Measurements from ENCODE around the gene TLR1.
"Not testable (repeated sequence)": the region's sequence is repeated elsewhere in the genome, so short reads cannot be mapped to it uniquely, and the experiment has no call there.

TLR1 gene

GRCh38 chr4:38780833-38781484 lies 23.6 kb downstream of the TLR1 start:
- H3K4me3 Mint-ChIP-seq, result no peak overlapping the region
- ATAC-seq (replicated peaks) (no peak), DNase-seq (no peak)
- H3K27ac Mint-ChIP-seq, result no peak overlapping the region
- H3K36me3 Mint-ChIP-seq (ENCODE audit: insufficient read depth), result no peaks in the 10 kb centered on the region
- no peaks in the 10 kb centered on the region for H3K9me3 Mint-ChIP-seq
- H3K27me3 Mint-ChIP-seq, result peaks cover 15 to 19% of the 10 kb centered on the region in 2 donors
- H3K4me1 Mint-ChIP-seq (ENCODE audit: low read depth in 2 of 2), result peaks cover 2 to 3% of the 10 kb centered on the region in 2 donors

GRCh38 chr4:38779790-38780189 lies 24.8 kb downstream of the TLR1 start:
- no peak for DNase-seq
- peaks cover 18 to 24% of the 10 kb centered on the region in 2 donors for H3K27me3 Mint-ChIP-seq
- ATAC-seq (replicated peaks), result no peak
- H3K4me3 Mint-ChIP-seq, result no peak overlapping the region
- H3K27ac Mint-ChIP-seq, result no peak overlapping the region
- peaks cover 2 to 3% of the 10 kb centered on the region in 2 donors for H3K4me1 Mint-ChIP-seq (ENCODE audit: low read depth in 2 of 2)
- no peaks in the 10 kb centered on the region for H3K36me3 Mint-ChIP-seq (ENCODE audit: insufficient read depth)
- no peaks in the 10 kb centered on the region for H3K9me3 Mint-ChIP-seq

- not testable (repeated sequence) for ATAC-seq (replicated peaks); DNase-seq; H3K4me3 Mint-ChIP-seq; H3K4me1 Mint-ChIP-seq (ENCODE audit: low read depth in 2 of 2); H3K27ac Mint-ChIP-seq; H3K36me3 Mint-ChIP-seq (ENCODE audit: insufficient read depth); H3K9me3 Mint-ChIP-seq
- H3K27me3 Mint-ChIP-seq, result peaks cover 29 to 33% of the 10 kb centered on the region in 2 donors
Measured at GRCh38 chr4:38777925-38778324, 26.7 kb downstream of the TLR1 start.

- Mint-ChIP-seq H3K36me3 (ENCODE audit: insufficient read depth) (no peaks in the 10 kb centered on the region), H3K27me3 (peaks cover 29 to 36% of the 10 kb centered on the region in 2 donors), H3K4me1 (ENCODE audit: low read depth in 2 of 2) (no peaks in the 10 kb centered on the region), H3K27ac (no peak overlapping the region), H3K9me3 (no peaks in the 10 kb centered on the region), H3K4me3 (no peak overlapping the region)
- no peak for ATAC-seq (replicated peaks)
- no peak for DNase-seq
Measured at GRCh38 chr4:38775326-38775725, 29.3 kb downstream of the TLR1 start.

- H3K27me3 Mint-ChIP-seq, result peaks cover 29 to 36% of the 10 kb centered on the region in 2 donors
- no peak overlapping the region for H3K27ac Mint-ChIP-seq
- DNase-seq, result no peak
Measured at GRCh38 chr4:38774181-38774955, 30.2 kb downstream of the TLR1 start.

GRCh38 chr4:38770281-38770680 lies 34.3 kb downstream of the TLR1 start:
- ATAC-seq (replicated peaks), result not testable (repeated sequence)

More at GRCh38 chr4:38774181-38774955, 30.2 kb downstream of the TLR1 start:
- H3K4me1 Mint-ChIP-seq (ENCODE audit: low read depth in 2 of 2), result no peaks in the 10 kb centered on the region
- H3K36me3 Mint-ChIP-seq (ENCODE audit: insufficient read depth), result peaks cover 3% of the 10 kb centered on the region
- H3K9me3 Mint-ChIP-seq, result no peaks in the 10 kb centered on the region
- H3K4me3 Mint-ChIP-seq, result no peak overlapping the region
- no peak for ATAC-seq (replicated peaks)

GRCh38 chr4:38769857-38770256 lies 34.7 kb downstream of the TLR1 start:
- no peak for DNase-seq
- Mint-ChIP-seq H3K9me3 (no peaks in the 10 kb centered on the region), H3K36me3 (ENCODE audit: insufficient read depth) (peaks cover 3% of the 10 kb centered on the region), H3K27me3 (peaks cover 12 to 17% of the 10 kb centered on the region in 2 donors), H3K27ac (no peak overlapping the region), H3K4me1 (ENCODE audit: low read depth in 2 of 2) (no peaks in the 10 kb centered on the region), H3K4me3 (no peak overlapping the region)
- no peak for ATAC-seq (replicated peaks)

More at GRCh38 chr4:38770281-38770680, 34.3 kb downstream of the TLR1 start:
- not testable (repeated sequence) for H3K27ac Mint-ChIP-seq; H3K4me1 Mint-ChIP-seq (ENCODE audit: low read depth in 2 of 2); H3K36me3 Mint-ChIP-seq (ENCODE audit: insufficient read depth); H3K9me3 Mint-ChIP-seq; DNase-seq; H3K4me3 Mint-ChIP-seq
- H3K27me3 Mint-ChIP-seq, result peaks cover 15 to 19% of the 10 kb centered on the region in 2 donors

GRCh38 chr4:38769441-38769840 lies 35.1 kb downstream of the TLR1 start:
- no peaks in the 10 kb centered on the region for H3K9me3 Mint-ChIP-seq
- no peak overlapping the region for H3K27ac Mint-ChIP-seq
- H3K4me3 Mint-ChIP-seq, result no peak overlapping the region
- peaks cover 8 to 13% of the 10 kb centered on the region in 2 donors for H3K27me3 Mint-ChIP-seq
- no peak for DNase-seq
- peaks cover 3% of the 10 kb centered on the region for H3K36me3 Mint-ChIP-seq (ENCODE audit: insufficient read depth)
- no peaks in the 10 kb centered on the region for H3K4me1 Mint-ChIP-seq (ENCODE audit: low read depth in 2 of 2)
- ATAC-seq (replicated peaks), result no peak

GRCh38 chr4:38768968-38769394 lies 35.6 kb downstream of the TLR1 start:
- Mint-ChIP-seq H3K27ac (no peak overlapping the region), H3K4me1 (ENCODE audit: low read depth in 2 of 2) (no peaks in the 10 kb centered on the region), H3K4me3 (no peak overlapping the region), H3K27me3 (peaks cover 8% of the 10 kb centered on the region in 2 donors), H3K9me3 (no peaks in the 10 kb centered on the region), H3K36me3 (ENCODE audit: insufficient read depth) (peaks cover 3% of the 10 kb centered on the region)
- DNase-seq (no peak), ATAC-seq (replicated peaks) (no peak)

GRCh38 chr4:38766940-38767339 lies 37.7 kb downstream of the TLR1 start:
- DNase-seq; H3K27ac Mint-ChIP-seq; ATAC-seq (replicated peaks); H3K4me1 Mint-ChIP-seq (ENCODE audit: low read depth in 2 of 2); H3K36me3 Mint-ChIP-seq (ENCODE audit: insufficient read depth); H3K4me3 Mint-ChIP-seq; H3K9me3 Mint-ChIP-seq: not testable (repeated sequence)
- peaks cover 8 to 13% of the 10 kb centered on the region in 2 donors for H3K27me3 Mint-ChIP-seq

- no peak overlapping the region for H3K4me3 Mint-ChIP-seq
- no peak for ATAC-seq (replicated peaks)
Measured at GRCh38 chr4:38765382-38765781, 39.2 kb downstream of the TLR1 start.

GRCh38 chr4:38764277-38764676 lies 40.3 kb downstream of the TLR1 start:
- H3K4me3 Mint-ChIP-seq, result no peak overlapping the region

More at GRCh38 chr4:38765382-38765781, 39.2 kb downstream of the TLR1 start:
- H3K36me3 Mint-ChIP-seq (ENCODE audit: insufficient read depth), result peaks cover 3% of the 10 kb centered on the region
- no peak for DNase-seq
- no peaks in the 10 kb centered on the region for H3K9me3 Mint-ChIP-seq
- peaks cover 7 to 11% of the 10 kb centered on the region in 2 donors for H3K27me3 Mint-ChIP-seq
- no peak overlapping the region for H3K27ac Mint-ChIP-seq
- peaks cover 0 to 1% of the 10 kb centered on the region in 2 donors for H3K4me1 Mint-ChIP-seq (ENCODE audit: low read depth in 2 of 2)

GRCh38 chr4:38762560-38762959 lies 42.0 kb downstream of the TLR1 start:
- no peak for ATAC-seq (replicated peaks)
- H3K27ac Mint-ChIP-seq, result peak overlapping the region in 1 of 2 donors; percentile 39

More at GRCh38 chr4:38764277-38764676, 40.3 kb downstream of the TLR1 start:
- no peak for ATAC-seq (replicated peaks)
- peaks cover 3 to 4% of the 10 kb centered on the region in 2 donors for H3K4me1 Mint-ChIP-seq (ENCODE audit: low read depth in 2 of 2)
- peaks cover 7 to 11% of the 10 kb centered on the region in 2 donors for H3K27me3 Mint-ChIP-seq
- no peak for DNase-seq
- H3K27ac Mint-ChIP-seq, result no peak overlapping the region
- H3K36me3 Mint-ChIP-seq (ENCODE audit: insufficient read depth), result no peaks in the 10 kb centered on the region
- H3K9me3 Mint-ChIP-seq, result no peaks in the 10 kb centered on the region

GRCh38 chr4:38759790-38760122 lies 44.8 kb downstream of the TLR1 start:
- no peak overlapping the region for H3K27ac Mint-ChIP-seq
- H3K4me1 Mint-ChIP-seq (ENCODE audit: low read depth in 2 of 2), result peaks cover 4% of the 10 kb centered on the region in 2 donors
- no peak overlapping the region for H3K4me3 Mint-ChIP-seq

More at GRCh38 chr4:38762560-38762959, 42.0 kb downstream of the TLR1 start:
- Mint-ChIP-seq H3K36me3 (ENCODE audit: insufficient read depth) (no peaks in the 10 kb centered on the region), H3K27me3 (peaks cover 7 to 11% of the 10 kb centered on the region in 2 donors), H3K4me1 (ENCODE audit: low read depth in 2 of 2) (peaks cover 4% of the 10 kb centered on the region in 2 donors), H3K4me3 (no peak overlapping the region), H3K9me3 (no peaks in the 10 kb centered on the region)
- DNase-seq, result no peak

More at GRCh38 chr4:38759790-38760122, 44.8 kb downstream of the TLR1 start:
- no peak for DNase-seq
- Mint-ChIP-seq H3K36me3 (ENCODE audit: insufficient read depth) (no peaks in the 10 kb centered on the region), H3K9me3 (no peaks in the 10 kb centered on the region), H3K27me3 (peaks cover 7 to 11% of the 10 kb centered on the region in 2 donors)
- no peak for ATAC-seq (replicated peaks)

Measured in effector memory CD8-positive, alpha-beta T cell (primary cell).